Measurements from ENCODE around the gene PLS1. TPM values are rescaled to one million over a fixed set of nuclear protein-coding genes. Genes with fewer than 3 reads are reported as not detected.
"Not testable (repeated sequence)": the region's sequence is repeated elsewhere in the genome, so short reads cannot be mapped to it uniquely, and the experiment has no call there.

The PLS1 gene, protein sequence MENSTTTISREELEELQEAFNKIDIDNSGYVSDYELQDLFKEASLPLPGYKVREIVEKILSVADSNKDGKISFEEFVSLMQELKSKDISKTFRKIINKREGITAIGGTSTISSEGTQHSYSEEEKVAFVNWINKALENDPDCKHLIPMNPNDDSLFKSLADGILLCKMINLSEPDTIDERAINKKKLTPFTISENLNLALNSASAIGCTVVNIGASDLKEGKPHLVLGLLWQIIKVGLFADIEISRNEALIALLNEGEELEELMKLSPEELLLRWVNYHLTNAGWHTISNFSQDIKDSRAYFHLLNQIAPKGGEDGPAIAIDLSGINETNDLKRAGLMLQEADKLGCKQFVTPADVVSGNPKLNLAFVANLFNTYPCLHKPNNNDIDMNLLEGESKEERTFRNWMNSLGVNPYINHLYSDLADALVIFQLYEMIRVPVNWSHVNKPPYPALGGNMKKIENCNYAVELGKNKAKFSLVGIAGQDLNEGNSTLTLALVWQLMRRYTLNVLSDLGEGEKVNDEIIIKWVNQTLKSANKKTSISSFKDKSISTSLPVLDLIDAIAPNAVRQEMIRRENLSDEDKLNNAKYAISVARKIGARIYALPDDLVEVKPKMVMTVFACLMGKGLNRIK
- 1.9 TPM for total RNA-seq
- long read RNA-seq, partial matches to known transcripts: 0 of 5 reads
- long read RNA-seq, other reads (novel, unspliced or antisense): 4 of 5 reads

DNA sequence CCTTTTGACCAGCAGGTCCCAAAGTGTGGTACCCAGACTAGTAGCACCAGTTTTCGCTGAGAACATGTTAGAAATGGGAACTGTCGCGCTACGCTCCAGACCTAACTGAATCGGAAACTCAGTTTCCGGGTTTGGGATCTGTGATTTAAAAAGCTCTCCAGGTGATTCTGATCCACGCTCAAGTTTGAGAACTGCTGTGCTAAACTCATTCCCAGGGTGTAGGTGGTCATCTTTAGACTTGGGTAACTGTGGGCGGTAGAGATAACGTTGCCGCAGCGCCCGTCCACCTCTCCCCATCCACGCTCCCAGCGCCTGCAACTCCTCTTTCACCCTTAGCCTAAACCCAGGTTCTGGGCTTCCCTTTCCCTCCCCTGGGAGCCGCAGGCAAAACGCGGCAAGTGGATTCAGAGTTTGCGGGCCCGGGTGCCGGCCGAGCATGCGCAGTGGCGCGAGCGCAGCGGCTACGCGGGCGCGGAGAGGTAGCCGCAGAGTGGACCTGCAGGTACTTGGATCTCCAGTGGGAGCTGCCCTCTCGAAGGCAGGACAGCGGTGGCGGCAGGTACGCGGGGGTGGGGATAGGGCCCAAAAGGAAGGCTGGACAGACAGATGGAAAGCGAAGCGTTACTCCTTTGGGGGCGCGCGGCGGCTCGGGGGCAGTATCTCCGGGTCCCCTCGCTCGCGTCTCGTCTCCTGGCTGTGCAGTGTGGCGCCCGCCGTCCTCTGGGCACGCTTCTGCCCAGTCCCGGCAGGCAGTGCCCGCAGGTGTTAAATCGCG lies at the start of gene PLS1:
PLS1 (plus strand) TSS at position 443 of the 775 bp plus-strand sequence. CDS start 67,845 bp downstream, outside the sequence.
- DNase-seq (peak; percentile 90), ATAC-seq (ENCODE audit: poor library complexity) (peak; percentile 98)
- intact Hi-C loops (cut with DNase I): no loop called here

DNA sequence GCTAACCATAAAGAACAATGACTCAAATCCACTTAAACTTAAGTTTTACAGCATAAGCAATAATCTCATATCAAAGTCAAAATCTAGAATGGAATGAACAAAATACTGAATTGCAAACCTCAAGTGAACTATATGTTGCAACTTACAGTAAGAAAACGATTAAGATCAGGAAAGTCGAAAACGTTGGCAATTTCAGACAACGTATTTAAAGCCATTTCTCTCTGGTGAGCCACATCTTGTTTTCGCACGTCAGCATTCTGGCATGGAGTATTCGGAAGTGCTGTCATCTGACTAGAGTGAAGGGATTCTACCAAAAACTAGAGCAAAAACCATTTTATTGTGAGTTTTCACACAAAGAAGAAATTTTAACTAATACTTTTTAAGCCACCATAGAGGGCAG lies 46.2 kb upstream of the PLS1 start:
- DNase-seq (no peak), ATAC-seq (ENCODE audit: poor library complexity) (no peak)
- intact Hi-C loops (cut with DNase I): no loop called here

DNA sequence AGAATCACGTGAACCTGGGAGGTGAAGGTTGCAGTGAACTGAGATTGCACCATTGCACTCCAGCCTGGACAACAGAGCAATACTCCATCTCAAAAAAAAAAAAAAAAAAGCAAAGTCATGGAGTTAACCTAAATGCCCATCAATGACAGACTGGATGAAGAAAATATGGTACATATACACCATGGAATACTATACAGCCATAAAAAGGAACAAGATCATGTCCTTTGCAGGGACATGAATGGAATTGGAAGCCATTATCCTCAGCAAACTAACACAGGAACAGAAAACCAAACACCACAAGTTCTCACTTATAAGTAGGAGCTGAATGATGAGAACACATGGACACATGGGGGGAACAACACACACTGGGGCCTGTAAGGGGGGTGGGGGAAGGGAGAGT lies 43.6 kb upstream of the PLS1 start:
- intact Hi-C loops (cut with DNase I); DNase-seq; ATAC-seq (ENCODE audit: poor library complexity): not testable (repeated sequence)

DNA sequence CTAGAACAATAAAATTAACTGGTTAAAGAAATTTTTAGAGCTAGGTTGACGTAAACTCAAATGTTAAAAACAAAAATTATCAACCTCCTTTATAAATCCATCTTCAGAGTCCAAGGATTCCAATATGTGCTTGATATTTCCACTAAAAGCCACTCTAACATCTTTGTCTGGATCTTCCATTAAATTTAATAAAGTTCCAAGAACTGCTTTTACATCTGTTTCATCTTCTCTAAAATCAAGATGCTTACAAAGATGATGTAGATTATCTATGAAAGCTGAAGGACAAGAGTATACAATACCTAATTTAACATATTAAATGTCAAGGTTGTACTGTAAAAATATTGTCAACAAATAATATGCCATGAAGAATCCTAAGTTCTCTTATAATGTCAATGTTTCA lies 42.5 kb upstream of the PLS1 start:
- ATAC-seq (ENCODE audit: poor library complexity) (no peak), DNase-seq (no peak)
- intact Hi-C loops (cut with DNase I): no loop called here

DNA sequence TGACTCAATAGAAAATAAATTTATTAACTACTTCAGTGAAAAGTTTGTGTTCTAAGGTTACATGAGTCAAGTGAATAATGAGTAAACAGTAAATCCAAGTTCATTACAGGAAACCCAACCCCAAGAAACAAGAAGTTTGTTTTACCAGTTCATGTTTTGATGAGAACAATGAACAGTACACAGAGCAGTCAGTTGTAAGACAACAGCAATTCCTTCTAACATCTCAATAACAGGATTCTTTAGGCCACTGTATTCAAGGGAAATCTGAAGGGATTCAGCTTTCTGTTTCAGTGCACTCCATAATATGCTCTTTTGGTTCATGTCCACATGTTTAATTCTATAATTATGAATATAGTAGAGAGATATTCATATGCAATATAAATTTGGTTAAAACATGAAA lies 36.1 kb upstream of the PLS1 start:
- intact Hi-C loops (cut with DNase I): no loop called here
- DNase-seq (no peak), ATAC-seq (ENCODE audit: poor library complexity) (no peak)

DNA sequence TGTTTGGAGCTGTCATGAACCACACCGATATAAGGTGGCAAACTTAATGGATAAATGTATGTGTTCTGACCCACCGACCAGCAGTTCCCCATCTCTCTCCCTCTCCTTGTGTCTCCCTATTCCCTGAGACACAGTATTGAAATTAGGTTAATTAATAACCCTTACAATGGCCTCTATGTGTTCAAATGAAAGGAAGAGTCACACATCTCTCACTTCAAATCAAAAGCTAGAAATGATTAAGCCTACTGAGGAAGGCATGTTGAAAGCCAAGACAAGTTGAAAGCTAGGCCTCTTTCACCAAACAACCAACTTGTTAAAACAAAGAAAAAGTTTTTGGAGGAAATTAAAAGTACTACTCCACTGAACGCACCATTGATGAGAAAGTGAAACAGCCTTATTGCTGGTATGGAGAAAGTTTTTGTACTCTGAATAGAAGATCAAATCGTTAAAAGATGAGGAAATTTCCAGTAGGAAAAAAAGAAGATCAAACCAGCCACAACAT lies 32.6 kb upstream of the PLS1 start:
- ATAC-seq (ENCODE audit: poor library complexity): no peak
- no peak for DNase-seq
- intact Hi-C loops (cut with DNase I): no loop called here

DNA sequence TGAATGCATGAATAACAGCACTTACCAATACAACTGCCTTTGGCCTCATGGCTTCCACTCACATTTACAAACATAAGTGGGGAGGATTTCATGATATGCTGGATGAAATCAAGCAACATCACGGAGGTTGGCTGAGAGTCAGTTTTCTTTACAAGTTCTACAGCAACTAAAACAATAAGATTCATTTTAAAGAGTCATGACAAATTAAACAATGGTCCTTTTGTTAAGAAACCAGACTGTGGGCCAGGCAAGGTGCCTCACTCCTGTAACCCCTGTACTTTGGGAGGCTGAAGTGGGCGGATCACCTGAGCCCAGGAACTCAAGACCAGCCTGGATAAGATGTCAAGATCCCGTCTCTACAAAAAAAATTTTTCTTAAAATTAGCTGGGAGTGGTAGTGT lies 30.1 kb upstream of the PLS1 start:
- intact Hi-C loops (cut with DNase I): no loop called here
- ATAC-seq (ENCODE audit: poor library complexity) (no peak), DNase-seq (no peak)

DNA sequence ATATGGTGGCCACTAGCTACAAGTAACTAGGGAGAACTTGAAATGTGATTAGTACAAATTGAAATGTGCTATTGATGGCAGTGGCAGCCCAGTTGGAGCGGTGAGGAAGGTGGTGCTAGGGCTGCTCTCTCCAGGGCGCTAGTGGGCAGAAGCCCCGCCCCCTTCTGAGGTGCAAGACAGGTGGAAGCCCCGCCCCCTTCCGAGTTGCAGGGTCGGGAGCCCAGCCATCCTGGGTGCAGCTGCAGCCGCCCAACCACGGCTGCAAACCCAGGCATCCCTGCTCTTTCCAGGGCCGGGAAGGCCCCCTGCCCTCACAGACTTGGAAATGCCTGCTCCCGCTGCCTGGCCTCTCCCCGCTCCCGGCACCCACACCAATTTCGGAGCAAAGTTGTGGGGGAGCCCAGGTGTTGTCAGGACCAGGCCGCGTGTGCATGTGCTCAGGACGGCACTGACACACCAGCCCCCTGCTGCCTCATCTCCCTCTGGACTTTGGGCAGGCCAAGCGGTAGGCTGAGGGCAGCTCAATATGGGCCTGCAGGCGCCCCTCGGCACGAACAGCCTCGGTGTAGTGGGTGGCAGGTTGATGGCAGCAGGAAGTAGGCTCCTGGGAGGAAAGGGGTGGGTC lies 27.7 kb upstream of the PLS1 start:
- DNase-seq (no peak), ATAC-seq (ENCODE audit: poor library complexity) (no peak)
- intact Hi-C loops (cut with DNase I): no loop called here

DNA sequence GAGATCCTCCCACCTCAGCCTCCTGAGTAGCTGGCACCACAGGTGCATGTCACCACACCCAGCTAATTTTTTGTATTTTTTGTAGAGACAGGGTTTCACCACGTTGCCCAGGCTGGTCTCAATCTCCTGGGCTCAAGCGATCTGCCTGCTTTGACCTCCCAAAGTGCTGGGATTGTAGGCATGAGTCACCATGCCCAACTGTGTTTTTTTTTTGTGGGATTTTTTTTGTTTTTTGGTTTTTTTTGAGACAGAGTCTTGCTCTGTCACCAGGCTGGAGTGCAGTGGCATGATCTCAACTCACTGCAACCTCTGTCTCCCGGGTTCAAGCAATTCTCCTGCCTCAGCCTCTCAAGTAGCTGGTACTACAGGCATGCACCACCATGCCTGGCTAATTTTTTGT lies 26.8 kb upstream of the PLS1 start:
- ATAC-seq (ENCODE audit: poor library complexity); DNase-seq; intact Hi-C loops (cut with DNase I): not testable (repeated sequence)

DNA sequence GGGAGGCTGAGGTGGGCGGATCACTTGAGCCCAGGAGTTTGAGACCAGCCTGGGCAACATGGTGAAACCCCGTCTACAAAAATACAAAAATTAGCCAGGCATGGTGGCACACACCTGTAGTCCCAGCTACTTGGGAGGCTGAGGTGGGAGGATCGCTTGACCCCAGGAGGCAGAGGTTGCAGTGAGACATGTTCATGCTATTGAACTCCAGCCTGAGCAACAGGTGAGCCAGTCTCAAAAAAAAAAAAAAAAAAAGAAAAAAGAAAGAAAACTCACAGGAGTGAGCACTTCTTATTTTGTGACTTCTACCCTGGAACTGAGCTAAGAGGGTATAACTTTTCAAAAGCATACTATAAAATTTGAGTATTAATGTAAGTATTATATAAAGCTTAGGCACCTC lies 22.0 kb upstream of the PLS1 start:
- intact Hi-C loops (cut with DNase I); DNase-seq; ATAC-seq (ENCODE audit: poor library complexity): not testable (repeated sequence)

DNA sequence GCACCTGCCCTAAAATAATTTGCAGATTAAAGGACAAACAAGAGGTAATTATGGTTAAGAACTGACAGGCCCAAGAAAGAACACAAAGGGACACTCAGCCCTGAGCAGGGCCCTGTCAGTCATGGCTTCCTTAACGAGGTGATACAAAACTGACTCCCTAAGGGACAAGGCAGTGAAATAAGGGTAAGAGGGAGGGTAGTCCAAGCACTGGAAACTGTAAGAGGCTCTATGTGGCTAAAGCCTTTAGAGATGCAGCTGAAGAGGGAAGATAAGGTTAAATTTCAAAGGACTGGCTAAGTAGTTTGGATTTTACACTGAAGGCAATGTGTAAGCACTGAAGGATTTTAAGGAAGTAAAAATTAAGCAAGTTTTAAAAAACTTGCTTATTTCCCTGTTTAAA lies 21.5 kb upstream of the PLS1 start:
- intact Hi-C loops (cut with DNase I): no loop called here
- ATAC-seq (ENCODE audit: poor library complexity): no peak
- DNase-seq: no peak

DNA sequence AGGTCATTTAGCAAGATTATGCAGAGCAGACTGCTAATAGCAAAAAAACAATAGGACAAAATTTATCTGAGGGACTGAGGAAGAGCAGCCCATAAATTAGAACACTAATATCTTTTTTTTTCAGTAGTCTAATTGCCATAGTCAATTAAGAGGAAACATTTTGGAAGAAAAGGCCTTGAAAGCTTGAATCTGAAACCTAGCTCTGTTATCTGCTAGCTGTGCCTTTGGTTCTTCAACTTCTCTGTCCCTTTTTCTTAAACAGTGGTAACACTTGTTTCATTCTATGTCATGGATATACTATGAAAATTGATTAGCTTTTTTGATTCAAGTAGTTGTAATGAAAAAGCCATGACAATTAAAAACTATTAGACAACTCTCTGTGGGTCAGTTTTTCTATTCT lies 19.4 kb upstream of the PLS1 start:
- DNase-seq (no peak), ATAC-seq (ENCODE audit: poor library complexity) (no peak)
- intact Hi-C loops (cut with DNase I): no loop called here

DNA sequence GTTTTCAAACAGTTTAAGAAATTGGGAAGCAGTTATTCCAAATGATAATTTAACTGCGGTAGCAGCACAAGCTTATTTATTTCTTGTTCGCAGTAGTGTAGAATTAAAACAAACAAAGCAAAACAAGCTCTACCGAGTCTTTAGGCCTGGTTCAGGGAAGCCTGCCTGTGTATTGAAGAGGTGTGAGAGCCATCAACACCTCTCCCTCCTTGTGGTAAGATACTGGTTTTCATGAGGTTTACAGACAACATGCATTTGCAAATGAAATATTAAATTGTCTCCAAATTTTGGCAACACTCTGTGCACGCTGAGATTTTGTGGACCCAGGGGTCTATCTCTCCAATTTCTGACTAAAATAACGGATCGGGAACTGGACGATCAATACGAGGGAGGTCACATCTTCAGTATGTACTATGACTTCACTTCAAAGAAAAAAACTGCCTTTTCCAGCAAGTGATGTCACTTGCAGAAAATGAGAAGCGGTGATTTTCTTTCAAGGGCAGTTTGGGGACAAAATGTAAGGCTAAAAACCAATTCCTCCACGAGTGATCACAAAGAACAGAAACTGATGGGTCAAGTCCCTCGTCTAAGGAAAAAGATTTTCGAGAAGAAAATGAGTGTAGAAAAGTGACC lies 18.4 kb upstream of the PLS1 start:
- no peak for DNase-seq
- intact Hi-C loops (cut with DNase I): no loop called here
- no peak for ATAC-seq (ENCODE audit: poor library complexity)

DNA sequence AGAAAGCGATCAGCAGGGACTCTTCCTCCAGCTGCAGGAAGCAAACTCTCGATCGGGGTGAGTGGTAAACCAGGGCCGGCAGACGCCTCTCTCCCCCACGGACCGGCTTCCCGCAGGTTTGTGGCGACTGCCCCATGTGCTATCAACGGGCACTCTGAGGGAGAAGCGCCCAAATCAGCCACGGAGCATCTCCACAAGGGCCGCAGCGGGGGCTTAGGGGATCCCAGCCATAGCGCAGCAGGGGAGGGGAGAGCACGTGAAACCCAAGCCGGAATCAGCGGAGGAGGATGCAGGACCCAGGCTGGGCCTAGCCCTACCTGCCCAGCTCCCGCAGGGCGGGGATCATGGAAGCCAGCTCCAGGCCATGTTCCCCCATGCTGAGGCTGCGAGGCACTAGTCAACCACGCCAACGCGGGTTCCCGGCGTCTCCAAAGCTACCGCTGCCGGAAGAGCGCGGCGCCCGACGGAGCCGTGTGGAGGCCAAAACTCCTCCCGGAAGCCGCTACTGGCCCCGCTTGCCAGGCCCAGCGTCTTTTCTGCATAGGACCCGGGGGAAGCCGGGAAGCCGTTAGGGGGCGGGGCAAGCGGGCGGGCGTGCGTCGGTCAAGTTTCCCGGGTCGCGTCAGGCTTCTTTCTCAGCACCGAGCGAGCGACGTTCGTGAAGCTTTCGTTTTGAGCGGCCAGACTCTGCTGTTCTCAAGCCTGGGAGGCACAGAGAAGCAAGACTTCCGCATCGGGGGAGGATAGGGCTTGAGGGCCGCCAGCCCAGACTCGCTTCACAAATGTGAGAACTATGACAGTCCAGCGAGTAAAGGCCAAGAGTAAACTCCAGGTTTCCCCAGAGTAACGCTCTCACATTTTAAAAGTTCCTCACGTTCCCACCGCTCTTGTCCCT lies 17.6 kb upstream of the PLS1 start, which contains the start of gene ATR:
ATR (minus strand) TSS at position 405 of the 895 bp plus-strand sequence; CDS start at position 376, 29 bp downstream.
- ATAC-seq (ENCODE audit: poor library complexity) (peak; percentile 99), DNase-seq (peak; percentile 98)
- intact Hi-C loops (cut with DNase I): no loop called here

DNA sequence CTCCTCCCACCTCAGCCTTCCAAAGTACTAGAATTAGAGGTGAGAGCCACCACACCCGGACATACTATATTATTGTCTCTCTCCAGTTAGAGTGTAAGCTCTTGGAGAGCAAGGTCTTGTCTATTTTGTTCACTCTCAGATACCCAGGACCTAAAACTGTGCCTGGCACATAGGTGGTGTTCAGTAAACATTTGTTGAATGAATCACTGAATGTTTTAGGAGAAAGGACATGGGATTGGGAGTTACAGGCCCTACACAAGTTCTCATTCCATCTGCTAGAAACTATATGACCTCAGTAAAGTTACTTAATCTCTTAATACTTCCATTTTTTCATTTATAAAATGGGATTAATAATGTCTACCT lies 16.2 kb upstream of the PLS1 start:
- DNase-seq (no peak), ATAC-seq (ENCODE audit: poor library complexity) (no peak)
- intact Hi-C loops (cut with DNase I): loop anchor here (10.0 kb wide), 1 partner anchor 415 kb away; no protein-coding TSS in a partner anchor

DNA sequence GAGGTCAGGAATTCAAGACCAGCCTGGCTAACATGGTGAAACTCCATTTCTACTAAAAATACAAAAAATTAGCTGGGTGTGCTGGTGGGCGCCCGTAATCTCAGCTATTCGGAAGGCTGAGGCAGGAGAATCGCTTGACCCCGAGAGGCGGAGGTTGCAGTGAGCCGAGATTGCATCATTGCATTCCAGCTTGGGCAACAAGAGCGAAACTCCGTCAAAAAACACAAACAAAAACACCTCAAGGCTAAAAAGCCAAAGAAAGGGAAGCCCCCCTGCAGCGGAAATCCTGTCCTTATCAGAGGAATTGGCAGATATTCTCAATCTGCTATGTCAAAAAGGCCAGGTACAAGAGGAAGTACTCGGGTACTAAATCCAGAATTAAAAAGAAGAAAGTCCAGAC lies 15.1 kb upstream of the PLS1 start:
- intact Hi-C loops (cut with DNase I): loop anchor here (10.0 kb wide), 1 partner anchor 414 kb away; no protein-coding TSS in a partner anchor
- not testable (repeated sequence) for ATAC-seq (ENCODE audit: poor library complexity); DNase-seq

DNA sequence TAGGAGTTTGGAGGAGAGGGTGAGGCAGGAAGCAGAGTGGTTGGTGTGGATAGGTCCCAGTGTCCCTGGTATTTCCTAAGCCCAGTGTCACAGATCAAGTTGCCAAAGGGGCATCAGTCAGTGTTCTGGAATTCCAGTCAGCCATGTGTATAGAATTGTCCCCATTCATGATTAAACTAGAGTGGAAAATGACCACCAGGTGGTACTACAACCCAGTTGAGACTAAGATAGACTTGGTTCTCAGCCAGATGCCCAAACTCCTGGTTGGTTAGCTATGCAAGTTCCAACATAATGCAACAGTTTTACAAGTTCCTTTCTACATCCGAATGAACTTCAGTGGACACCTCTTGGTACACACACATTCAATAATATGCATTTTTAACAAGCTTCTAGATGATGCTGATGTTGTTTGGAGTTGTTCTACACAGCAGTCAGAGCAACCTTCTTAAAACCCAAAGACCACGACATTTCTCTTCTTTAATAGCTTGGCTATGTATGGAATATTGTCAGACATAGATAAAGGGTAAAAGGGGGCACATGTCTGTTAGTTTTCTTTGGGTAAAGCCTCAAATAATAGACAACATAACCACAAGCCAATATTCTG lies 9.3 kb upstream of the PLS1 start:
- intact Hi-C loops (cut with DNase I): loop anchor here (10.0 kb wide), 1 partner anchor 408 kb away; no protein-coding TSS in a partner anchor
- ATAC-seq (ENCODE audit: poor library complexity) (peak; percentile 87), DNase-seq (no peak)
